Caco-2 (cell line): ENCODE results near the gene S100A3. TPM values are rescaled to one million over a fixed set of nuclear protein-coding genes. Genes with fewer than 3 reads are reported as not detected.
"Not testable (repeated sequence)": the region's sequence is repeated elsewhere in the genome, so short reads cannot be mapped to it uniquely, and the experiment has no call there.

Experiments used
- BruUV-seq: library from RNA; stranded (reverse); fragments of 400-500 nt; replicated peaks from 2 replicates; lab custom pipeline; 2021; lab: Mats Ljungman, UMichigan
- CTCF ChIA-PET: fragments of 300-600 bp; sonication (Branson Sonifier 250); formaldehyde crosslinking; loops from one replicate; lab custom pipeline; 2022; ENCODE audit warnings: antibody characterized with exemption; lab: Charles Lee
- POLR2A ChIA-PET: fragments of 300-600 bp; sonication (Branson Sonifier 250); formaldehyde crosslinking; loops from one replicate; lab custom pipeline; 2022; ENCODE audit warnings: antibody characterized with exemption; lab: Charles Lee
- DNase-seq, 2 experiments: peaks; one replicate each; pipeline versions ENCODE4 v3.0.0 to v3.0.0-alpha.2; 2020 to 2022
- H3K27me3 ChIP-seq: replicated peaks from 2 replicates; pipeline ENCODE4 v1.6.0; 2011; ENCODE audit warnings: low read length; ENCODE audit not compliant: control insufficient read depth, insufficient read depth
- H3K36me3 ChIP-seq: 2 replicates; pipeline ENCODE4 v1.5.1; 2011; ENCODE audit warnings: low read length; ENCODE audit not compliant: control insufficient read depth, insufficient read depth
- H3K4me1 ChIP-seq: fragments of 250-450 bp; sonication (Bioruptor Pico); 2 replicates; pipeline ENCODE4 v1.5.1; 2020; ENCODE audit warnings: mild to moderate bottlenecking
- H3K4me3 ChIP-seq: 2 replicates; pipeline ENCODE4 v1.5.1; 2011; ENCODE audit warnings: low read depth, mild to moderate bottlenecking, control low read depth, low read length
- H3K9me3 ChIP-seq: fragments of 250-450 bp; sonication (Bioruptor Pico); 2 replicates; pipeline ENCODE4 v1.5.1; 2020; ENCODE audit warnings: mild to moderate bottlenecking, moderate library complexity
- H3K27ac Mint-ChIP-seq: one replicate; pipeline ENCODE4 v1.8.0; 2022; ENCODE audit warnings: mixed read lengths; ENCODE audit not compliant: unreplicated experiment
- H3K27me3 Mint-ChIP-seq: one replicate; pipeline ENCODE4 v1.8.0; 2022; ENCODE audit warnings: mixed read lengths; ENCODE audit not compliant: insufficient read depth, unreplicated experiment
- H3K36me3 Mint-ChIP-seq: one replicate; pipeline ENCODE4 v1.8.0; 2022; ENCODE audit warnings: mild to moderate bottlenecking, mixed read lengths; ENCODE audit not compliant: insufficient read depth, unreplicated experiment
- H3K4me1 Mint-ChIP-seq: one replicate; pipeline ENCODE4 v1.8.0; 2022; ENCODE audit warnings: low read depth, mixed read lengths; ENCODE audit not compliant: unreplicated experiment
- H3K4me3 Mint-ChIP-seq: one replicate; pipeline ENCODE4 v1.8.0; 2022; ENCODE audit warnings: mild to moderate bottlenecking, moderate library complexity, mixed read lengths; ENCODE audit not compliant: unreplicated experiment
- H3K9me3 Mint-ChIP-seq: one replicate; pipeline ENCODE4 v1.8.0; 2022; ENCODE audit warnings: mixed read lengths; ENCODE audit not compliant: unreplicated experiment
- intact Hi-C: fragments of 100-400 bp; cut with micrococcal nuclease; formaldehyde crosslinking; loops from one replicate; pipeline ENCODE4 v1.10.0; 2022; ENCODE audit not compliant: unreplicated experiment
- total RNA-seq: library from RNA; stranded (reverse); gene quantifications from 2 replicates; pipeline ENCODE4 v1.2.3, GENCODE V29; 2022
- TF ChIP-seq, protein P1 (sequence below), 2 experiments: fragments of 200-600 bp in 1 of 2; IDR thresholded peaks; 1 replicate in 1 of 2; 2 replicates in 1 of 2; pipeline versions ENCODE4 v1.5.1 to v1.8.0; 2011 to 2022; ENCODE audit warnings: antibody characterized with exemption in 1 of 2, control low read depth in 1 of 2, inconsistent platforms in 1 of 2, low read depth in 1 of 2, low read length in 1 of 2, mild to moderate bottlenecking in 1 of 2, moderate library complexity in 1 of 2; ENCODE audit not compliant: insufficient read depth in 1 of 2, severe bottlenecking in 1 of 2, unreplicated experiment in 1 of 2

Gene S100A3
- total RNA-seq, 1 experiment from 2014 or later: 0.61 TPM

DNA sequence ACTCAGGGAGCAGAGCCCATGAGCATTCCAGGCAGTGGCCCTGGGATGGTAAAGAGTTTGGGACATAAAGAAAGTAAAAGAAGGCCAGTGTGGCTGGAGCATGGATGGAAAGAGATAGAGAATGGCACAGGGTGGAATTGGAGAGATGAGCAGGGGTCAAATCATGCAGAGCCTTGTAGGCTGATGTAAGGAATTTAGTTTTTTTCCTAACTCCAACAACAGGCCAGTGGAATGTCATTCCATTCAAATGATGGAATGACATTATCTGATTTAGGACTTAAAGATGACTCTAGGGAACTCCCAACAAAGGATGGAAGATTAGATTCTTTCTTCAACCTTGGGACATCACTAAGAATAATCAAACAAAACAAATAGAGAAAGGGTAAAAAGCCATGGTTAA lies 29.4 kb upstream of the S100A3 start:
- BruUV-seq: no TSS peak
- peak in 1 of 2 experiments; percentile 48 for DNase-seq
- peaks cover 37% of the 10 kb centered on the region for H3K4me1 Mint-ChIP-seq
- peak overlapping the region; percentile 73 for H3K27ac Mint-ChIP-seq
- no peak overlapping the region for H3K4me3 ChIP-seq
- ChIA-PET POLR2A (interaction anchor here (0.6 to 2.8 kb wide), 5 partner anchors 34 to 56 kb away, joined by 3 to 25 read pairs (median 4); partner anchors contain the start of genes S100A13, S100A14 and S100A16), CTCF (interaction anchor here (0.7 to 1.6 kb wide), 5 partner anchors 12 to 58 kb away, joined by 3 to 7 read pairs (median 5); partner anchors contain the start of gene S100A13)
- H3K36me3 Mint-ChIP-seq: peaks cover 20% of the 10 kb centered on the region
- H3K27me3 ChIP-seq: no peaks in the 10 kb centered on the region
- TF ChIP-seq, protein P1, sequence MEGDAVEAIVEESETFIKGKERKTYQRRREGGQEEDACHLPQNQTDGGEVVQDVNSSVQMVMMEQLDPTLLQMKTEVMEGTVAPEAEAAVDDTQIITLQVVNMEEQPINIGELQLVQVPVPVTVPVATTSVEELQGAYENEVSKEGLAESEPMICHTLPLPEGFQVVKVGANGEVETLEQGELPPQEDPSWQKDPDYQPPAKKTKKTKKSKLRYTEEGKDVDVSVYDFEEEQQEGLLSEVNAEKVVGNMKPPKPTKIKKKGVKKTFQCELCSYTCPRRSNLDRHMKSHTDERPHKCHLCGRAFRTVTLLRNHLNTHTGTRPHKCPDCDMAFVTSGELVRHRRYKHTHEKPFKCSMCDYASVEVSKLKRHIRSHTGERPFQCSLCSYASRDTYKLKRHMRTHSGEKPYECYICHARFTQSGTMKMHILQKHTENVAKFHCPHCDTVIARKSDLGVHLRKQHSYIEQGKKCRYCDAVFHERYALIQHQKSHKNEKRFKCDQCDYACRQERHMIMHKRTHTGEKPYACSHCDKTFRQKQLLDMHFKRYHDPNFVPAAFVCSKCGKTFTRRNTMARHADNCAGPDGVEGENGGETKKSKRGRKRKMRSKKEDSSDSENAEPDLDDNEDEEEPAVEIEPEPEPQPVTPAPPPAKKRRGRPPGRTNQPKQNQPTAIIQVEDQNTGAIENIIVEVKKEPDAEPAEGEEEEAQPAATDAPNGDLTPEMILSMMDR (IDR thresholded peaks at IDR 0.05; ENCODE audit: insufficient read depth in 1 of 2, low read depth in 1 of 2, low read length in 1 of 2, severe bottlenecking in 1 of 2, unreplicated experiment in 1 of 2): no peak
- peaks cover 60% of the 10 kb centered on the region for H3K4me1 ChIP-seq
- no peaks in the 10 kb centered on the region for H3K9me3 Mint-ChIP-seq
- no peaks in the 10 kb centered on the region for H3K36me3 ChIP-seq
- H3K4me3 Mint-ChIP-seq: peak overlapping the region; percentile 16
- H3K27me3 Mint-ChIP-seq: no peaks in the 10 kb centered on the region
- no peaks in the 10 kb centered on the region for H3K9me3 ChIP-seq
- intact Hi-C loops: loop anchor here (1.0 to 5.0 kb wide), 2 partner anchors 12 to 94 kb away; partner anchors contain the start of gene ILF2

GRCh38 chr1:153577624-153578051 lies 28.6 kb upstream of the S100A3 start:
- H3K27ac Mint-ChIP-seq: peak overlapping the region; percentile 73

GRCh38 chr1:153577138-153577537 lies 28.1 kb upstream of the S100A3 start:
- ChIA-PET POLR2A (interaction anchor here (0.5 to 2.8 kb wide), 8 partner anchors 11 to 301 kb away, joined by 3 to 25 read pairs (median 6); partner anchors contain the start of genes CHTOP, S100A13, S100A14 and S100A16), CTCF (interaction anchor here (0.6 to 1.5 kb wide), 6 partner anchors 9 to 50 kb away, joined by 3 to 10 read pairs (median 5); partner anchors contain the start of genes S100A1, S100A13 and S100A14)
- DNase-seq: no peak
- Histone ChIP-seq H3K27me3 (no peaks in the 10 kb centered on the region), H3K4me3 (no peak overlapping the region), H3K4me1 (peaks cover 63% of the 10 kb centered on the region), H3K36me3 (no peaks in the 10 kb centered on the region), H3K9me3 (no peaks in the 10 kb centered on the region)
- Mint-ChIP-seq H3K27me3 (no peaks in the 10 kb centered on the region), H3K9me3 (no peaks in the 10 kb centered on the region), H3K4me3 (peak overlapping the region; percentile 16), H3K4me1 (peaks cover 45% of the 10 kb centered on the region), H3K27ac (peak overlapping the region; percentile 73), H3K36me3 (peaks cover 20% of the 10 kb centered on the region)
- TF ChIP-seq, protein P1 (IDR thresholded peaks at IDR 0.05; ENCODE audit: insufficient read depth in 1 of 2, low read depth in 1 of 2, low read length in 1 of 2, severe bottlenecking in 1 of 2, unreplicated experiment in 1 of 2): no peak
- no TSS peak for BruUV-seq
- intact Hi-C loops: loop anchor here (5.0 kb wide), 1 partner anchor 95 kb away; the partner anchor contains the start of gene ILF2

More at GRCh38 chr1:153577624-153578051, 28.6 kb upstream of the S100A3 start:
- peak overlapping the region; percentile 16 for H3K4me3 Mint-ChIP-seq
- H3K9me3 Mint-ChIP-seq: no peaks in the 10 kb centered on the region
- H3K36me3 Mint-ChIP-seq: peaks cover 20% of the 10 kb centered on the region
- H3K36me3 ChIP-seq: no peaks in the 10 kb centered on the region
- intact Hi-C loops: loop anchor here (1.0 to 5.0 kb wide), 2 partner anchors 11 to 95 kb away; partner anchors contain the start of gene ILF2
- no peaks in the 10 kb centered on the region for H3K27me3 Mint-ChIP-seq
- DNase-seq: peak; percentile 52 to 76
- POLR2A ChIA-PET: interaction anchor here (0.5 to 2.8 kb wide), 9 partner anchors 11 to 301 kb away, joined by 3 to 25 read pairs (median 4); partner anchors contain the start of genes CHTOP, S100A13, S100A14 and S100A16
- TF ChIP-seq, protein P1 (IDR thresholded peaks at IDR 0.05; ENCODE audit: insufficient read depth in 1 of 2, low read depth in 1 of 2, low read length in 1 of 2, severe bottlenecking in 1 of 2, unreplicated experiment in 1 of 2): no peak
- CTCF ChIA-PET: interaction anchor here (0.6 to 1.6 kb wide), 8 partner anchors 9 to 72 kb away, joined by 3 to 10 read pairs (median 5); partner anchors contain the start of genes S100A1, S100A13 and S100A14
- H3K4me1 ChIP-seq: peaks cover 62% of the 10 kb centered on the region
- no peaks in the 10 kb centered on the region for H3K9me3 ChIP-seq
- no TSS peak for BruUV-seq
- peaks cover 45% of the 10 kb centered on the region for H3K4me1 Mint-ChIP-seq
- H3K27me3 ChIP-seq: no peaks in the 10 kb centered on the region
- H3K4me3 ChIP-seq: no peak overlapping the region

GRCh38 chr1:153575497-153575896 lies 26.4 kb upstream of the S100A3 start:
- ChIA-PET POLR2A (interaction anchor here (0.9 to 1.2 kb wide), 5 partner anchors 9 to 58 kb away, joined by 3 to 9 read pairs (median 3); partner anchors contain the start of genes CHTOP, S100A13 and S100A14), CTCF (interaction anchor here (0.9 to 1.3 kb wide), 4 partner anchors 37 to 56 kb away, joined by 3 to 8 read pairs (median 4); partner anchors contain the start of genes S100A13 and S100A16)
- H3K4me1 Mint-ChIP-seq: peaks cover 60% of the 10 kb centered on the region

More at GRCh38 chr1:153575497-153575896, 26.4 kb upstream of the S100A3 start:
- H3K27me3 Mint-ChIP-seq, H3K9me3 Mint-ChIP-seq, H3K36me3 ChIP-seq, H3K27me3 ChIP-seq, BruUV-seq, H3K9me3 ChIP-seq, H3K4me3 Mint-ChIP-seq, H3K4me3 ChIP-seq: not testable (repeated sequence)
- intact Hi-C loops: loop anchor here (5.0 kb wide), 1 partner anchor 97 kb away; the partner anchor contains the start of gene ILF2
- peak; percentile 68 to 80 for DNase-seq
- Mint-ChIP-seq H3K36me3 (peaks cover 20% of the 10 kb centered on the region), H3K27ac (peak overlapping the region; percentile 73)
- H3K4me1 ChIP-seq: peaks cover 62% of the 10 kb centered on the region
